Glutamatergic neuron (in vitro differentiated cells): Measurements from ENCODE around the gene CC2D2A. TPM values are rescaled to one million over a fixed set of nuclear protein-coding genes. Genes with fewer than 3 reads are reported as not detected.

Experiments used
- DNase-seq: peaks from one replicate; pipeline ENCODE4 v3.0.0; 2022
- H3K27ac Mint-ChIP-seq: one replicate; pipeline ENCODE4 v1.8.0; 2020; ENCODE audit warnings: mild to moderate bottlenecking, mixed read lengths, inconsistent platforms; ENCODE audit not compliant: unreplicated experiment
- H3K27me3 Mint-ChIP-seq: one replicate; pipeline ENCODE4 v1.8.0; 2020; ENCODE audit warnings: mild to moderate bottlenecking, moderate library complexity, mixed read lengths, inconsistent platforms; ENCODE audit not compliant: unreplicated experiment
- H3K36me3 Mint-ChIP-seq: one replicate; pipeline ENCODE4 v1.8.0; 2020; ENCODE audit warnings: mild to moderate bottlenecking, mixed read lengths, inconsistent platforms; ENCODE audit not compliant: unreplicated experiment
- H3K4me1 Mint-ChIP-seq: one replicate; pipeline ENCODE4 v1.8.0; 2020; ENCODE audit warnings: mild to moderate bottlenecking, low read depth, mixed read lengths, inconsistent platforms; ENCODE audit not compliant: unreplicated experiment
- H3K4me3 Mint-ChIP-seq: one replicate; pipeline ENCODE4 v1.8.0; 2020; ENCODE audit warnings: mild to moderate bottlenecking, mixed read lengths, inconsistent platforms; ENCODE audit not compliant: unreplicated experiment
- H3K9me3 Mint-ChIP-seq: one replicate; pipeline ENCODE4 v1.8.0; 2020; ENCODE audit warnings: mild to moderate bottlenecking, moderate library complexity, mixed read lengths, inconsistent platforms; ENCODE audit not compliant: unreplicated experiment
- CTCF ChIP-seq: fragments of 200-600 bp; sonication (generic); IDR thresholded peaks from one replicate; pipeline ENCODE4 v1.5.0; 2021; ENCODE audit not compliant: partially characterized antibody, unreplicated experiment
- total RNA-seq: library from RNA; stranded (reverse); fragmentation: NEBNext Ultra II Directional; extraction: Animal tissue kit (Norgen Biotek cat#: 25700); gene quantifications from one replicate; pipeline ENCODE4 v1.2.1, GENCODE V29; 2021; ENCODE audit not compliant: unreplicated experiment

CC2D2A gene
- total RNA-seq, 1 donor from 2014 or later, result 13.3 TPM

GRCh38 chr4:15557786-15558550 lies 88.3 kb downstream of the CC2D2A start:
- no peaks in the 10 kb centered on the region for H3K36me3 Mint-ChIP-seq
- no peak overlapping the region for H3K27ac Mint-ChIP-seq
- DNase-seq, result no peak
- no peak for TF ChIP-seq CTCF
- H3K27me3 Mint-ChIP-seq, result peaks cover 2% of the 10 kb centered on the region
- no peak overlapping the region for H3K4me3 Mint-ChIP-seq
- H3K4me1 Mint-ChIP-seq, result no peaks in the 10 kb centered on the region
- H3K9me3 Mint-ChIP-seq, result no peaks in the 10 kb centered on the region

- no peak overlapping the region for H3K4me3 Mint-ChIP-seq
- no peak overlapping the region for H3K27ac Mint-ChIP-seq
- H3K9me3 Mint-ChIP-seq, result no peaks in the 10 kb centered on the region
- H3K36me3 Mint-ChIP-seq, result no peaks in the 10 kb centered on the region
- H3K4me1 Mint-ChIP-seq, result no peaks in the 10 kb centered on the region
- H3K27me3 Mint-ChIP-seq, result peaks cover 2% of the 10 kb centered on the region
- TF ChIP-seq CTCF, result no peak
- DNase-seq, result no peak
Observed at GRCh38 chr4:15558561-15558960, 88.9 kb downstream of the CC2D2A start.

GRCh38 chr4:15562114-15562513 lies 92.4 kb downstream of the CC2D2A start:
- Mint-ChIP-seq H3K4me3 (no peak overlapping the region), H3K4me1 (no peaks in the 10 kb centered on the region), H3K36me3 (no peaks in the 10 kb centered on the region), H3K27me3 (peaks cover 2% of the 10 kb centered on the region), H3K9me3 (no peaks in the 10 kb centered on the region), H3K27ac (no peak overlapping the region)
- no peak for TF ChIP-seq CTCF
- no peak for DNase-seq

GRCh38 chr4:15562623-15563022 lies 92.9 kb downstream of the CC2D2A start:
- Mint-ChIP-seq H3K4me1 (no peaks in the 10 kb centered on the region), H3K9me3 (no peaks in the 10 kb centered on the region), H3K27ac (no peak overlapping the region), H3K36me3 (no peaks in the 10 kb centered on the region), H3K4me3 (no peak overlapping the region), H3K27me3 (peaks cover 2% of the 10 kb centered on the region)
- DNase-seq, result no peak
- no peak for TF ChIP-seq CTCF

GRCh38 chr4:15563871-15564270 lies 94.2 kb downstream of the CC2D2A start:
- H3K27me3 Mint-ChIP-seq, result no peaks in the 10 kb centered on the region
- no peaks in the 10 kb centered on the region for H3K4me1 Mint-ChIP-seq
- DNase-seq, result no peak
- no peaks in the 10 kb centered on the region for H3K9me3 Mint-ChIP-seq
- no peak overlapping the region for H3K27ac Mint-ChIP-seq
- TF ChIP-seq CTCF, result no peak
- no peaks in the 10 kb centered on the region for H3K36me3 Mint-ChIP-seq
- H3K4me3 Mint-ChIP-seq, result no peak overlapping the region
